HG03558 (cell line): ENCODE data around the gene ATE1.

Experiments used
- ATAC-seq: cut with Tn5 transposase; IDR thresholded peaks from one replicate; pipeline ENCODE4 v1.9.1; 2021; ENCODE audit warnings: moderate number of reproducible peaks; ENCODE audit not compliant: unreplicated experiment; ENCODE audit errors: extremely low read depth

The ATE1 gene

GRCh38 chr10:121880895-121881294 lies 46.9 kb downstream of the ATE1 start:
- no peak for ATAC-seq

GRCh38 chr10:121879476-121879875 lies 48.4 kb downstream of the ATE1 start:
- ATAC-seq = no peak

GRCh38 chr10:121873236-121873635 lies 54.6 kb downstream of the ATE1 start:
- ATAC-seq = no peak

- ATAC-seq = no peak
These were observed 57.4 kb downstream of the ATE1 start for GRCh38 chr10:121870413-121870812.

GRCh38 chr10:121865554-121865953 lies 62.3 kb downstream of the ATE1 start:
- ATAC-seq = no peak

- no peak for ATAC-seq
These were observed 63.2 kb downstream of the ATE1 start for GRCh38 chr10:121864653-121865052.

GRCh38 chr10:121864168-121864567 lies 63.7 kb downstream of the ATE1 start:
- no peak for ATAC-seq

GRCh38 chr10:121862649-121863048 lies 65.2 kb downstream of the ATE1 start:
- ATAC-seq = no peak

GRCh38 chr10:121862042-121862441 lies 65.8 kb downstream of the ATE1 start:
- no peak for ATAC-seq

GRCh38 chr10:121860810-121861209 lies 67.0 kb downstream of the ATE1 start:
- no peak for ATAC-seq

GRCh38 chr10:121854809-121855445 lies 72.9 kb downstream of the ATE1 start:
- ATAC-seq = no peak

GRCh38 chr10:121853950-121854349 lies 73.9 kb downstream of the ATE1 start:
- no peak for ATAC-seq

- no peak for ATAC-seq
These were observed 76.0 kb downstream of the ATE1 start for GRCh38 chr10:121851786-121852185.

- ATAC-seq = no peak
These were observed 79.7 kb downstream of the ATE1 start for GRCh38 chr10:121848082-121848481.

- ATAC-seq = no peak
These were observed 81.3 kb downstream of the ATE1 start for GRCh38 chr10:121846555-121846954.

GRCh38 chr10:121845044-121845784 lies 82.6 kb downstream of the ATE1 start:
- no peak for ATAC-seq

- no peak for ATAC-seq
These were observed 83.3 kb downstream of the ATE1 start for GRCh38 chr10:121844537-121844936.

- ATAC-seq = no peak
These were observed 84.5 kb downstream of the ATE1 start for GRCh38 chr10:121843379-121843778.

- ATAC-seq = no peak
These were observed 86.0 kb downstream of the ATE1 start for GRCh38 chr10:121841862-121842261.

- ATAC-seq = no peak
These were observed 88.9 kb downstream of the ATE1 start for GRCh38 chr10:121838931-121839330.

- no peak for ATAC-seq
These were observed 89.7 kb downstream of the ATE1 start for GRCh38 chr10:121838149-121838548.

- ATAC-seq = no peak
These were observed 91.7 kb downstream of the ATE1 start for GRCh38 chr10:121836171-121836570.
